RCC 7860 (cell line): ENCODE results near the gene HTR4.

Experiments
- DNase-seq: peaks from one replicate; pipeline ENCODE4 v3.0.0-alpha.2; 2015; ENCODE audit warnings: low spot score
- FAIRE-seq: peaks from 2 replicates; lab custom pipeline; 2012; peaks lifted over from hg19 to GRCh38; lab: Jason Lieb, UNC

Gene HTR4

DNA sequence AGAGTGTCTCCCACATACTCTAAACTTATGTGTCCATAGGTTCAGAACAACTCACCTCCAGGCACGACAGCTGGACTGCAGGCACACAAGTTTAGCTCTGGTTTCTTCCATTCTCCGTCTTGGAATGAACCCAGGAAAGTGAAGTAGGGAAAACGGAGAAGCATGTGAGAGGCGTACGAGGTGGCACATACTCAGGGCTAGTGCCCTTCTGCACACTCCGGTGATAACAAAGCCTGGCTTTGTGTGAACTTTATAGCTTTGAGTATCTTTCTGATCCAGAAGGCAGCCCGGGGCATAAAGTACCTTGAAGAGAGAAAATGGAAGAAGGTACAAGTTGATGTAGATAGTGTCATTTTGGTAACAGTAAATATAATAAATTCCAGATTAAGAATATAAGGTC lies 11.1 kb upstream of the HTR4 start:
- no peak for FAIRE-seq
- no peak for DNase-seq

DNA sequence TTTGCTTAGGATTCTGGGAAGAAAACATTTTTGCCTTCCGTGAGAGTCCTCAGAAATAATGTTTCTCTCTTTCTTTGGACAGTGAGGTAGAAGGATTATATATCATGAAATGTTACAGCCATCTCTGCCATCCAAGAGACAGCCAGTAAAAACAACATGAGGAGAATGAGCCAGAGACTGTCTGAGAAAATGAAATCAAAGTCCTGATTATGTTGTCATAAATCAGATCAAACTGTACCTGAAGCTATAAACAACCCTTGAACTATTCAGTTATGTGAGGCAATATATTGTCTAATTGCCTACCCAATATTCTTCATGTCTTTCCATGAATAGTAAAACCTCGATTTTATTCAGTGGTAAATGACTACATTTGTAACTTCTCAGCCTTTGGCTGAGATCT lies 9.2 kb upstream of the HTR4 start:
- FAIRE-seq (no peak), DNase-seq (no peak)

DNA sequence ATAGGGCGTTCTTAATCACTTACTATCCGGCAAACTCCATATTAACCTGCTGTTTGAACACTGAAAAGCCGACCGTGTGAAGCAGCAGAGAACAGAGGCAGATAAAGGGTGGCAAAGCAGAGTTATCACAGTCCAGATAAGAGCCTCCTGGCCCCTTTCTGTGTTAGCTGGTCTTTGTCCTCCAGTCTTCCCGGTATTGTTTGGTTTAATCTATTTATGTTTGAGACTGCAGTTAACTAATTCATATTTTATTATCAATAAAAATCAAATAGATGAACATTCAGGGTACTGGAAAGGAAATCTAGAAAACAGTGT lies 6.0 kb upstream of the HTR4 start:
- DNase-seq (no peak), FAIRE-seq (no peak)

DNA sequence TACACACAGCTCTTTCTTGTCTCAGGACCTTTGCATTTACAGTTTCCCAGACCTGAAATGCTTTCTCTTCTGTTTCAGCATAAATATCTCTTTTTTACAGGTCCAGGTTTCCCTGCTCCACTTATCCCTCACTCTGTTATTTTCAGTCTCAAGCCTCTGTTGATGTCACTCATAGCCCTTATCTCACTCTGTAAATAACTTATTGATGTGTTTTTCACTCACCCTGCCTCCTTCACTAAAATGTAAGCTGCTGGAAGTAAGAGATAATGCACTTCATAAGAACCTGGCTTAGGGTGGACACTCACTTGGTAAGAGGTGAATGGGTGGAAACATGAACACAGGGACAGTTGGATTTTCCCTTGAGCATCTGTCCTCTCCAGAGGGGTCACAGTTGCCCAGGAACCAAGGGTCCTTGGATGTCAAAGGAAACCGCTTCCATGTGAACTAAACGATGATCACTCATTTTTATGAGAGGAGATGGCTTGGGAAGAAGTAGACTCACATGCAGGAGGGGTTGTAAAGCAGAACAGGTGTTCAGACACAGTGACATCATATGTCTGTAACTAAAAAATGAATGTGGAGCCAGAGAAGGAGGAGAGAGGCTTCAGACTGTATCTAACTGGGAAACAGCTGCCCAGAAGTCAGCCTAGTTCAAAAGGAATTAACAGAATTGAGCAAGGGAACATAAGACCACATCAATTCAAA lies 5.5 kb upstream of the HTR4 start:
- no peak for FAIRE-seq
- DNase-seq = no peak

DNA sequence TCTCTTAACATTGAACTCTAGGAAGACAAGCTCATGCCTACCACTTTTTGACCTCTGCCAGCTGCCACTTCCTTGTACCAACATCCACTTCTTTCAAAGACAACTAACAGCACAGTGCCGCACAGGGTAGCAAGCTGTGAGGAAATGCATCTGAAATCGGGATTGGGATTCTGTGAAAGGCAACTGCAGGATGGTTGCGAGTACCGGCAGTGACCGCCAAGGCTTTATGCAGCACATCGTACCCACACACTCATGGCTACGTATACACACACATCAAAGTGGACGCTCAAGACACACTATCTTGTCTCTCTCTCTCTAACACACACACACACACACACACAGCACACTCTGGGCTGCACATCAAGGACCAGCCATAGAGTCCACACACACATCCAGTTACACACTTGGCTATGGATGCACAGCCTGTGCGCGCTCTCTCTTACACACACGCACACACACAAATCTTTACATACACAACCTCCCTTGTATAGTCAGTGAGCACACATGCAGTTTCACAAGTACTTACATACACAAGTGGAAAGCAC lies 964 bp downstream of the HTR4 start:
- FAIRE-seq = no peak
- no peak for DNase-seq

DNA sequence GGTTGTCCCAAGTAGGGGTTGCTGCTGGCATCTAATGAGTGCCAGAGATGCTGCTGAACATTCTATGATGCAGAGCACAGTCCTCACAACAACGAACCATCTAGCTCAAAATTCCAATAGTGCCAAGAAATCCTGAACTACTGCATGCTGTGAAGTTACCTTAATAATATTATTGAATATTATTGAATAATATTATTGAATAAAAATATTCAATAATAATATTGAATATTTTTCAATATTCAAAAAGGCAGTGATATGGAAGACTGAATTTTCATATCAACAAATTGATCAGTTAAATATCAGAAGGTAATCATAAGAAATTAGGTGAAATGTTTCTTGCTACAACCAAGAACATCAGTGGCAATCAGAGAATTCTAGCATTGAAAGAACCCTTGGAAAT lies 2.8 kb downstream of the HTR4 start:
- FAIRE-seq = no peak
- no peak for DNase-seq

DNA sequence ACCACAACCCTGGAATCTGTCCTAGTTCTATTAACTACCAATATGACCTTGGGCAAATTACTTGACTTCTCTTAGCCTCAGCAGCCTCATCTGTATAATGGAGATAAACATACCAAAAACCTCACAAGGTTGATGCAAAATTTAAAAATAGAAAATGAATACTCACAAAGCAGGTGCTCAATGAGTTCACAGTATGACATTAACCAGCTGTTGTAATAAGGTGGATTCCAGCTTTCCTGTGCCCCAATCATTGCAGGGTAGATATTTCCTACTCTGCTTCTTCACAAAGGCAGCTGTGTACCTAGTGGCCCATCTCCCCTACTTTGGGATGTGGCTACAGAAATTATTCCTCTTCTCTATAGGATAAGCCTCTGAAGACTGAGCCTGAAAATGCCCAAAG lies 8.8 kb downstream of the HTR4 start:
- FAIRE-seq = no peak
- no peak for DNase-seq

DNA sequence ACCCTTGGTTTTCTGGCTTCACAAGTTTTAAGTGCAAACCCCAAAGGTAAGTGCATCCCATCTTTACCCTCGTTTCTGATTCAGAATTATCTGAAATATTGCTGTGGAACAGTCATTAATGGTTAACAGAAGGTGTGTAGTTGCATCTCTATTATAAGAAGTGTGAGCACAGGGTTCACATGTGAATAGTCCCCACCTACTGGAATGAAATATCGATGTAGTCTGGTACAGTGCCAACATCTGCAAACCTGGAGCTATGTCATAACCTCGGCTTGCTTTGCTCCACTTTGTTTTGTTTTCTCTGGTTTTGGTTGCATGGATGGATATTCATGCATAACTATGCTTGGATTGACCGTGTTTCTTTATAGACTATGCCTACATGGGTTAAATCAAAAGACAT lies 12.6 kb downstream of the HTR4 start:
- DNase-seq = no peak
- no peak for FAIRE-seq

DNA sequence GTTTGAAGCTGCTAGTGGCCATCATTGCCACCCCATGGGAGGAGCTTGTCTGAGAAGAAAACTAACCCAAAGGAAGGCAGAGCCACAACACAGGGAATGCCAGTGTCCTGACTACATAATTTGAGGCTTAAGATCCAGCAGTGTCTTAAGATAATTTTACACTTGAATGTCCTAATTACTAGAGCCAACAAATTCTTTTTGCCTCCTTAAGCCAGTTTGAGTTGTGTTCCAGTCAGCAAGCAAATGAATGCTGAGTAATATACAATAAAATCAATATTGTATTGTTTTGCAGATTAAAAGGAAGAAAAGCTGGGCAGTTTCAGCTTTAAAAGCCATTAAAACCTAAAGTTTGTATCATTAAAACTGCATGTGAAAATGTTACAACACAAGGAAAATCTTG lies 13.9 kb downstream of the HTR4 start:
- no peak for DNase-seq
- no peak for FAIRE-seq

DNA sequence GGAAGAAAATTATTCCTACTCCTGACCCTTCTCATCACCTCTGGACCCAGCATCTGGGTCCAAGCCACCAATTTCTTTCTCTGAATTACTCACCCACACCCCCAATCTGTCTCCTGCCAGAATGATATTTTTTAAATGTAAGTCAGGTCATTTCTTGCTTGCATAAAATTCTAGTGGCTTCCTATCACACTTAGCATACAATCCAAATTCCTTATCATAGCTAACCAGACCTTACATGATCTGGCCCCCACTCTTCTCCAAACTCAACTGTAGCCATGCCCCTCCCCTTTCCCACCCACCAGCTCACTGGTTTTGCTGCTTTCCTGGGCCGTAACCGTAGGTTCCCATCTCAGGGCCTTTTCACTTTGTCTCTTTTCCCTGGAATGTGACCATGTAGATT lies 15.2 kb downstream of the HTR4 start:
- FAIRE-seq = no peak
- DNase-seq = no peak

DNA sequence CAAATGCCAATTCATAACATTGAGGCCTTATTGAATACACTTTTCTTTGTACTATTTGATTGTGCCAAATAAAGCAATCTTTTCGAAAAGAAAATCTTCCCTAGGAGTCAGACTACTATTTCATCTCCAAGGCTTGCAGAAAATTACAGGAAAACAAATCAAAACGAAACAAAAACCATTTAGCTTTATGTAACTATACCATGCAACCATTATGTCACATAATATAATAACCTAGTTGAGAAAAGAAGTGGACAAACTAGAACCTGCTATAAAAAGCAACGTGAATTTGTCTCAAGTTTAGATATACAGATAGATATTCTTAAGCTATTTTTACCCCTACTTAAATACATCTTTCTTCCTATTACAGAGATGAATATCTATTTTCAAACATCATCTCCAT lies 18.0 kb downstream of the HTR4 start:
- FAIRE-seq (no peak), DNase-seq (no peak)

DNA sequence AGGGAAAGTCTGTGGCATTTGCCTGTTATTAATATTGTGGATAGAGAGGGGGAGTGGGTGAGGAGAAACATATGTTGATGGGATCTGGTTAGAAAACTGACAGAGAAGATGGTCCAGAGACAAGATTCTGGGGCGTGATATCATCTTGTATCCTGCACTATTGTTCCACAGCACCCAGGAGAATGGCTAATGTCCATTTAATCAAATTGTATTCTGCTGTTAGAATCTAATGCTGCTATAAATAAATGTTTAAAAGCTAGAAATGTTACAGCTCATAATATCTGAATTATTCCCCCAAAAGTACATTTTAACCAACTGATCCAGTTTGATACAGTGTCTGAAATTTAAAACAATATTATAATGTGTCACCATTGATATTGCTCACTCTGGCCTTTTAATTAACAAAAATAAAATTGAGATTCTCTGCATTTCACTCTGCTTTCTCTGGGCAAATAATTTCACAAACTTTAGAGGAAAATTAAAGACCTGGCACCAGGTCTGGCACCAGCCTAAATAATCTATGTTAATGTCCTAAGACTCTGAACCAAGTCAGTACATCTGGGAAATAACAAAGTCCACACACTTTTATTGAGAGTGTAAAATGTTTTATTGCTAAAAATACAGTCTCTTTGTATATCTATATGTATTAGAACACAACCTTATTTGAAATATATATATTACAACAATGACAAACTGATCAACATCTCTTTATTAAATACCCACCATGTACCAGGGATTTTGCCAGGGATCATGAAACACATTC lies 18.8 kb downstream of the HTR4 start:
- FAIRE-seq (no peak), DNase-seq (no peak)

DNA sequence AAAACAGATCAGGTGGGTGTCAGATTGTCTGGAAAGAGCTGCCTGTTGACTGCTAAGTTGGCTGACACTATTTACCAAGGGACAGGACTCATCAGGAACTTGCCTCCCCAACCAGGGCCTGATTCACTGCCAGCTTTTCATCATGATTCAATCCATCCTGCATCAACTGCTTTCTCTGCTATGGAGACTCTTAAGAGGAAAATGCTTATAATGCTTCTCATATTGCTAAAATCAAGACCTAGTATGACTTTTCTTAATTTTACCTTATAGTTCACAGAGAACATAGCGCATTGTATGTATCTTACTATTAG lies 21.3 kb downstream of the HTR4 start:
- DNase-seq (no peak), FAIRE-seq (no peak)

DNA sequence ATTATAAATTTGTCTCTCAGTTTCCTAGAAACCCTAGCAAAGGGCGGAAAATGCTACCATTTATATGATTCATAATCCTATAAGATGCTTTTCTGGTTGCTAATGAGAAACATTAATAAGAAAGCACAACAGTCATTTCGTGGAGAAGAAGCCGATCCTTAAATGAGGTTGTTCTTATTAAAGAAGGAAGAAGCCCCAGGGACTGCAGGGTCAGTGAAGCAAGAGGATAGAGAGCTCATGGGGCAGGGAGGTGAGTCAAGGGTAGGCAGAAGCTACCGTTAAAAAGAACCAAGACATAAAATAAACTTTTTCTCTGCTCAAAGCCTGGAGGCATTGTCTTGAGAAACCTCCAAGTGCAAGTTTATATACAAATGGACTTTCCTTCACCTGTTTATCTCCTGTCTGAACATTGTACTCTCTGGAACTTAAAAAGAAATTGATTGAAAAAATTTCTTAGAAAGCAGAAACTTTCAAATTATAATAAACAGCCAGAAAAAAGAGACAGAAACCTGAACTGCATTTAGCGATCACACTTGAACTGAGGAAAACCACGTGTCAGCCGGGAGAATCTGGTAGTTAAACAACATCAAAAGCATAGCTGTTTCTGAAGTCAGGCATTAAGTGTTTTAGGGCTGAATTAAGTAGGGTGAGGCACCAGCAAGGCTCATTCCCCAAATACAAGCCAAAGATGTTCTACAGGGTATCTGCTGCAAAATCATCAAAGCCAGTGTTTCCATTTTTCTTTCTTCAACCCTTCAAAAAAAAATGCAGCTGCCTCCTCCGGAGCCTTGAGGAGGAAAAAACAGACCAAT lies 21.9 kb downstream of the HTR4 start:
- no peak for DNase-seq
- FAIRE-seq = no peak

DNA sequence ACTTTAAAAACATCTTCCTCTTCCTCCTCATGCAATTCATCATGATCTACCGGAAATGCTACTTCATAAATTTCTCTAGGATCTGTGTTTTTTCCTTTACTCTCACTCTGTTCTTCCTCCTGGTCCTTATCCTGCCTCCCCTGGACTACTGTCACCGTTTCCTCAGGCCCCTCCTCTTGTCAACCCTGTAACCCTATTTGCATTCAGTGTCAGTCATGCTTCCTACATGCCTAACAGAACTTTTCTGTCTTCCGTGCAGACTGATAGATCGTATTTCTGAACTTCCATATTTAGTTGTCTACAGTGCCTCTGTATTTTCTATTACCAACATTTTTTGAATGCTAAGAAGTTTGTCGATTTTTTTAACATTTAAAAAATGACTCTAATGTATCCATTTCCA lies 27.3 kb downstream of the HTR4 start:
- FAIRE-seq (no peak), DNase-seq (no peak)

DNA sequence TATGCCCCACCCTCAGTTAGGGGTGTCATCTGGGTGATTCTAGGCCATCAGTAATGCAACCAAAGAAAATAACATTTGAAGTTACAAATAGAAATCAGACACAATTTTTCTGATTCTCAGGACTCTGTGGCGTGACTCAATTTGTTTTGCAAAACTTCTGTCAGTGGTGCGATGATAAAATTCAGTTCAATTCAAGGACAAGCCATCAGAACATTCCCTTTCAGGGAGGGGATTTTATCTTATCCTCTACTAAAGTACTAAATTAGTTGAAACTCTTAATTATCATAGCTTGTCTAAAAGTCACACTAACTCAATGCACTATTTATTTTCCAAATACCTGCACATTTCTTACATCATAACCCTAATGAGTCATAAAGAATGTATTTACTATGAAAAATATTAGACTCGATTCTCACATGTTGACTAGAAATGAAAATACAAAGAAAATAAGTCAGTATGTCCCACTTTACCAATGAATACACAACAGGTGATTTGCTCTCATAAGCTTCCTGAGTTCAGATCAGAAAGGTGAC lies 28.2 kb downstream of the HTR4 start:
- FAIRE-seq (no peak), DNase-seq (no peak)

DNA sequence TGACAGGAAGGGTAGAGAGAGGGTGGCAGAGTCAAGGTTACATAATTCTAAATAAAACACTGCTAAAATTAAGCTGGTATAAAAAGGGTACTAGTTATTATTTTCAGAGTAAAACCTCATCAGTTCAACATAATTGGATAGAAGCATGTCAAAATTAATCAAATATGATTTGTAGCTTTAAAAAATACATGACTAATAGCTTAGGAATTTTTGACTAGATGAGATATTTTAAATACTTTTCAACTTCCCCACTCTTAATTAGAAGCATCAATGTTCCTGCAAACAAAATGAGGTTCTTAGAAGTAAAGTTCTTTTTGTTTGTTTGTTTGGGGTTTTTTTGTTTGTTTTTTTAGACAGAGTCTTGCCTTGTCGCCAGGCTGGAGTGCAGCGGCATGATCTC lies 29.1 kb downstream of the HTR4 start:
- DNase-seq = no peak
- no peak for FAIRE-seq

DNA sequence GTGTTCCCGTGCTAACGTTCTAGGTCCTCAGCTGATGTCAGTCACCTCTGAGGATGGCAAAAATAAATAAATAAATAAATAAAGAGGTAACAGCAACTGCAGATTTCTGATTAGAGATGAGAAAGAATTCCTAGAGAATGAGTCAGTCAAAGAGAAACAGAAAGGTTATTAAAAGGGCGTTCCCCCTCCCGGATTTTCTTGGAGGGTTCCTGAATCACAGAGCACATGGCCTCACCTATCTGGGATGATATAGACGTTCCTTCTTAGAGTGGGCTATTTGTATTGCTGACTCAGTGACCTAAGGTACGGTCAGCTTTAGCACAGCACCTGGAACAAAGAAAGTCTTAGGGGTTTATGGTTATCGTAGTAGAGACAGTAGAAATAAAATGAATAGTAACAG lies 30.6 kb downstream of the HTR4 start:
- DNase-seq (peak; percentile 18), FAIRE-seq (no peak)

DNA sequence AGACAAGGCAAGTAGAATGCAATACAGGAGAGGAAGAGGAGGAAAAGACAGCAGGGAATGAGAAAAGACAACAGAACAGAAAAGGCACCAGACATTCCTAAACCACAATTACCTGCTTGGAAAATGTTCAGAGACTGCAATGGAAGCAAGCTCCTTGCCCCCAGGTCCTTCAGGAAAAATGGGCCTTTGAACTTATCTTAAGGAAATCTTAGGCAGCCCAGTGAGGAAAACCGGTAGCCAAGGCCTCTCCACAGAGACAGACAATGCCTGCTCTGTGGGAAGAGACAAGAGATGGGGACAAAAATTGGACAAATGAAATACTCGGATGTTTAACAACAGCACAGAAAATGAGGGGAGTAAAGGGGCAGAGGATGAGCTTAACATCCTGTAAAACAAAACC lies 31.2 kb downstream of the HTR4 start:
- no peak for FAIRE-seq
- no peak for DNase-seq

DNA sequence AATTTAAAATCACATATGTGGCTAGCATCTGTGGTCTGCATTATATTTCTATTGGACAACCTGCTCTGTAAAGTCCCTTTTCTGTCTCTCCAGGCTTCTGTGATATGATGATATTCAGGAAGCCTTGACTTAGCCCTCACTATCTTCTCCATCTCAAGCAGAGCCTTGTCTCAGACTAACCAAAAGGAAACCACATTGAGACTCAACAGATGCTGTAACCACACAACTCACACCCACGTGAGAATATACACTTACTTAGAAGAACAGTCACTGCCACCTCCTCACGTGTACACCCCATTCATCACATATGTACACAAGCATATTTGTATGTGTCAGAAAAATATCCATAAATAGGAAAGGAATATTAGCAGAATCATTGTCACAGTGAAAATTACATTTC lies 33.6 kb downstream of the HTR4 start:
- DNase-seq (no peak), FAIRE-seq (no peak)

DNA sequence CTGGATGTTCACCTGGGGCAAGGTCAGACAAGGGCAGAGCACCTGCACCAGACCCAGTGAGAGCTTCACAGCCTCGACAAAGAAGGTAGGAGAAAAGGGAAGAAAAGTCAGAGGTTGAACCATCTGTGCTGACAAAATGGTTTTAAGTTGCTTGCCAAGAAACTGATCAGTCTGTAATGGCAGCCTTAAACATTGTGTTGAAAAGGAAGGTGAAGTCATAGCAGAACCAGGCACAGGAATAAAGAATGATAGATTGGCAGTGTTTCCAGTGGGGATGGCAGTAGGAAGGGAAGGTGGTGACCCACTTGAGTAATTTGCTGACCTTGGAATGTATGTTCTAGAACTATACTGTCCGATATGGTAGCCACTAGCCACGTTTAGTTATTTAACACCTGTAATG lies 34.2 kb downstream of the HTR4 start:
- DNase-seq = no peak
- no peak for FAIRE-seq

DNA sequence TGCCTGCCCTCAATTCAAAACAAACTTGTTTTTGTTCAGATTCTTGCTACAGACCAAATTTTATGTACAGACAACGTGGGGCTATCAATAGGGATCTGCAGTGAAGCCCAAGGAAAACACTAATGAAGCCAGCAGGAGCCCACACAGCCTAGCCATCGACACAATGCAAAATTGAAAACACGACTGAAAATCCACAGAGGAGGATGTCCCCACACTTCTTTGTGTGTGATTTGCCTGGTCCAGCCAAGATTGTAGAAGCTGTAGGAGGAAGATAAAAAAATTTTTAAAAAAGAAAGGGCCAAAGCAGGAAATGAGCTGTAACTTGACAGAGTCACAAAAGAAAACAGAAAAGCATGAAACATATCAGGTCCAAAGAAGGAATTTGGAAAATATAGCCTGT lies 34.8 kb downstream of the HTR4 start:
- DNase-seq (no peak), FAIRE-seq (no peak)
